A204.1 (cell line): ENCODE data around the gene CCL1.

ENCODE experiments used
- FAIRE-seq: peaks from 2 replicates; lab custom pipeline; 2012; peaks lifted over from hg19 to GRCh38; lab: Jason Lieb, UNC

Gene CCL1

GRCh38 chr17:34363183-34363661 is at the start of gene CCL1:
Gene CCL1, minus strand, starts transcription at chr17:34363233. Its CDS starts 72 bp downstream, at chr17:34363161.
- no peak for FAIRE-seq

GRCh38 chr17:34412534-34412933 is 49.5 kb upstream of the CCL1 start:
- FAIRE-seq, result no peak

GRCh38 chr17:34411646-34412421 is 48.8 kb upstream of the CCL1 start:
- FAIRE-seq, result no peak

GRCh38 chr17:34409352-34409751 is 46.3 kb upstream of the CCL1 start:
- FAIRE-seq, result no peak

GRCh38 chr17:34408439-34408838 is 45.4 kb upstream of the CCL1 start:
- no peak for FAIRE-seq

GRCh38 chr17:34406226-34406625 is 43.2 kb upstream of the CCL1 start:
- no peak for FAIRE-seq

GRCh38 chr17:34403006-34403405 is 40.0 kb upstream of the CCL1 start:
- FAIRE-seq, result no peak

GRCh38 chr17:34401165-34401564 is 38.1 kb upstream of the CCL1 start:
- no peak for FAIRE-seq

- FAIRE-seq, result no peak
Measured at GRCh38 chr17:34400301-34400931, 37.4 kb upstream of the CCL1 start.

GRCh38 chr17:34399725-34400124 is 36.7 kb upstream of the CCL1 start:
- FAIRE-seq, result no peak

GRCh38 chr17:34398990-34399389 is 36.0 kb upstream of the CCL1 start:
- FAIRE-seq, result no peak

- no peak for FAIRE-seq
Measured at GRCh38 chr17:34397265-34397664, 34.2 kb upstream of the CCL1 start.

GRCh38 chr17:34393401-34393800 is 30.4 kb upstream of the CCL1 start:
- no peak for FAIRE-seq

- no peak for FAIRE-seq
Measured at GRCh38 chr17:34391241-34391640, 28.2 kb upstream of the CCL1 start.

GRCh38 chr17:34390649-34391048 is 27.6 kb upstream of the CCL1 start:
- no peak for FAIRE-seq

- FAIRE-seq, result no peak
Measured at GRCh38 chr17:34389126-34389750, 26.2 kb upstream of the CCL1 start.

GRCh38 chr17:34387566-34387965 is 24.5 kb upstream of the CCL1 start:
- FAIRE-seq, result no peak

GRCh38 chr17:34386697-34387550 is 23.9 kb upstream of the CCL1 start:
- FAIRE-seq, result no peak

- FAIRE-seq, result no peak
Measured at GRCh38 chr17:34386343-34386696, 23.3 kb upstream of the CCL1 start.

GRCh38 chr17:34384822-34385605 is 22.0 kb upstream of the CCL1 start:
- FAIRE-seq, result no peak

GRCh38 chr17:34384271-34384670 is 21.2 kb upstream of the CCL1 start:
- no peak for FAIRE-seq

GRCh38 chr17:34383216-34383615 is 20.2 kb upstream of the CCL1 start:
- FAIRE-seq, result no peak
